GM12865 (cell line): Measurements from ENCODE around the gene IGFN1.
"Not testable (repeated sequence)": the region's sequence is repeated elsewhere in the genome, so short reads cannot be mapped to it uniquely, and the experiment has no call there.

ENCODE experiments used
- DNase-seq: peaks from one replicate; pipeline ENCODE4 v3.0.0; 2010; ENCODE audit warnings: low read depth
- H3K4me3 ChIP-seq: 2 replicates; pipeline ENCODE4 v1.5.1; 2011; ENCODE audit warnings: mild to moderate bottlenecking, low read depth, low read length, control low read depth
- TF ChIP-seq, protein P1 (sequence below): IDR thresholded peaks from 2 replicates; pipeline ENCODE4 v1.5.1; 2011; ENCODE audit warnings: low read length, control low read depth, low read depth, inconsistent platforms; ENCODE audit not compliant: insufficient read depth; ENCODE audit errors: missing control alignments

The IGFN1 gene

DNA sequence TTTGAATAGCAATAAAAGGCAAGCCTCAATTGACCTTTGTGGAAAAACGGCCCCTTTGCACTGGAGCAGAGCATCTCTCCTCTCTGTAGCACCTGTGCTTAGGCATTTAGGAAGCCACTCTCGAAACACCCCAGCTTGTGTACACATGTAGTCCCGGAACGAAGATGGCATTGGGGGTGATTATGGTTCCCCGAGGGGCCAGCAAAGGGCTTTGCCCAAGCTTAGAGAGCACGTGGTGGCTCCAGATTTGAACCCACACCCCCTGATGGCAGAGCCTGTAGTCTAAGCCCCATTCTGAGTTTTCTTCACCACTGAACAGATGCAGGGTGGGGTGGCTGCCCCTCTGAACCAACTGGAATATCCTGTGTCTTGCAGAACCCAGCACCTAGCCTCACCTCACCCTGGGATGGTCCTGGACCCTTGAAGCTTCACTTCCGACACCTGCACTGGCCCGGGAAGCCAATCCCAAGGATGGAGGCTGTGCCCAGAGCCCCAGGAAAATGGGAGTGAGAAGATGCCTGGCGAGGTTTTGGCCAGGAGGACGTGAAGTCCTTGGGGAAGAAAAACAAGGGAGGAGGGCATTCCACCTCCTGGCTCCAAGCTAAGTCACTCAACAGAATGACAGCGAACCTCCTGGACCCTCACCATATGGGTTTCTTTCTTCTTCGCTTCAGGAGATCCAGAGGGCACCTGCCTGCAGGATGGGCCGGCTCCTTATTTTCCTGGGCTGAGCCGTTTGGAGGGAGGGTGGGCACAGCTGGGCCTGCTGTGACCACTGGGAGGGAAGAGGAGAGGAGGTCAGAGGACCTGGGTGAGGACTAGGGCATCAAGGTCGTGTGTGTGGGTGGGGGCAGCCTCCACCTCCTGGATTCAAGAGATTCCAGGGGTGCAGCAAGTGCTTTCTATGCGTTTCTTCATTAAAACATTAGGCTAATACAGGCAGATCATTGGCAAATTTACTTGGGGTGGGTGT lies 37.7 kb downstream of the IGFN1 start:
- DNase-seq, result no peak
- TF ChIP-seq, protein P1, sequence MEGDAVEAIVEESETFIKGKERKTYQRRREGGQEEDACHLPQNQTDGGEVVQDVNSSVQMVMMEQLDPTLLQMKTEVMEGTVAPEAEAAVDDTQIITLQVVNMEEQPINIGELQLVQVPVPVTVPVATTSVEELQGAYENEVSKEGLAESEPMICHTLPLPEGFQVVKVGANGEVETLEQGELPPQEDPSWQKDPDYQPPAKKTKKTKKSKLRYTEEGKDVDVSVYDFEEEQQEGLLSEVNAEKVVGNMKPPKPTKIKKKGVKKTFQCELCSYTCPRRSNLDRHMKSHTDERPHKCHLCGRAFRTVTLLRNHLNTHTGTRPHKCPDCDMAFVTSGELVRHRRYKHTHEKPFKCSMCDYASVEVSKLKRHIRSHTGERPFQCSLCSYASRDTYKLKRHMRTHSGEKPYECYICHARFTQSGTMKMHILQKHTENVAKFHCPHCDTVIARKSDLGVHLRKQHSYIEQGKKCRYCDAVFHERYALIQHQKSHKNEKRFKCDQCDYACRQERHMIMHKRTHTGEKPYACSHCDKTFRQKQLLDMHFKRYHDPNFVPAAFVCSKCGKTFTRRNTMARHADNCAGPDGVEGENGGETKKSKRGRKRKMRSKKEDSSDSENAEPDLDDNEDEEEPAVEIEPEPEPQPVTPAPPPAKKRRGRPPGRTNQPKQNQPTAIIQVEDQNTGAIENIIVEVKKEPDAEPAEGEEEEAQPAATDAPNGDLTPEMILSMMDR, result no peak
- no peak overlapping the region for H3K4me3 ChIP-seq

DNA sequence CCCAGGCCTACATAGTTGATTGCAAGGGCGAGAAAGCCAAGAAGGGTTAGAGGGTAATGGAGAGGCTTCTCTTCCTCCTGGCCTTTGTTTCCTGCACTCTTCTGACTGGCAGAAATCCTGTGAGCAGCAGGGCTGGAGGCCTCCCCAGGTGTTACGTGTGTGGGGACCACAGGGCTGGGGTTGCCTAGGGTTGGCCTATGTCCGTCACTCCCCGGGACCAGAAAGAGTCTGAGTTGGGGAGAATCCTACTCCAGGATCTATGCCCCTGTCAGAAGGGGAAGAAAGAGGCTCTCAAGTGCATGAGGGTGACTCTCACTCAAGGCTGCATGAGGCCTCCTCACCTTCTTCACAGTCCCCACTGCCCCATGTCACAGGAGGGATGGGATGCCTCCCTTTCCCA lies 38.5 kb downstream of the IGFN1 start:
- H3K4me3 ChIP-seq, result no peak overlapping the region
- TF ChIP-seq, protein P1, result no peak
- DNase-seq, result no peak

DNA sequence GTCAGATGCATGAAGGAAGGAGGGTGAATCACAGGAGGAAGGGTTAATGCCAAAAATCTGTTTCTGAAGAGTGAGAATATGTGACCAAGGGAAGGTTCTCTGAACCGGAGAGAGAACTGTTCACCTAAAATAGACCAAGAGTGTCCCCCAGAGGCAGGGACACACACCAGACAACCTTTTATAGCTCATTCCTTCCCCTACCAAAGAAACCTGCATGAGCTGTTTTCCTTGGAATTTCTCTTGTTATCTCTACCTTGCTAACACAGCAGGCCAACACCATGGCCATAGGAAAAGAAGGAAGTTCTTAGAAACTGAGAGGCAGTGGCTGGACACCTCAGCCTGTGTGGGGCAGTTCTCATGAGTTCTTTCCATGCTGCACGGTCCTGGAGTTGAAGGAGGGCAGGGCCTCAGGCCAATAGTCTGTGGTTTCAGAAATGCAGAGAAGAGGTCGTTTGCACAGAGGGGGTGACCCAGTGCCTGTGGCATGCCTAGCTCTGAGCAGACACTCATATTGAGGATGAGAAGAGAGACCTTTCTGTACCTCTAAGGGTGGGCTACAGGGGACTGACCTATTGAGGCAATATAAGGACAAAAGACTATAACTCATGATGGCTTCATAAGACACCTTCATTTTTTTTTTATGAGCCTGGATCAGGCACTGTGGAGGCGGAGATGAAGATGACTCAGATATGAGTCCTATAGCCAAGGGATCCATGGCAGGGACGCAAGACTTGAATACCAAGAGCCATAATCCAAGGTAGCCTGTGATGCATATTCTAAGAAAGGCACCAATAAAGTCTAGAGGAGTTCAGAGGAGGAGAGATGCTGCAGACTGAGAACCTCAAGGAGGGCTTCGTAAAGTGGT lies 39.4 kb downstream of the IGFN1 start:
- TF ChIP-seq, protein P1, result no peak
- DNase-seq, result no peak
- H3K4me3 ChIP-seq, result no peak overlapping the region

DNA sequence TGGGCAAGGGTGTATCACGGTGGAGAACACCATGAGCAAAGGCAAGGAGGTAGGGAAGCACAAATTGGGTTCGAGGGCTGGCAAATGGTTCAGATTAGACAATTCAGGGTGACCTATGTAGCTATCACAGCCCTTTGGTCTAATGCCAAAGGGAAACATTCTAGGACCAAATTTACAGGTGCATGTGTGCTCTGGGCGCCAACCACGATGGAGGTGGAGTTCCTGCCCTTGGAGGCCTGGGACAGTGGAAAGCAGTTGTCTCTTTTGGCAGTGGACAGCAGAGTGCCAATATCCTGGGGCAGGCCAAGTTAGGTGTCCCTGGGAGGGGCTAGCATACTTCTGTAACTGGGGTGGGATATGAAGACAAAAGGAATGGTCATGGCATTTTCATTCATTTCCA lies 40.1 kb downstream of the IGFN1 start:
- no peak overlapping the region for H3K4me3 ChIP-seq
- no peak for DNase-seq
- TF ChIP-seq, protein P1, result no peak

DNA sequence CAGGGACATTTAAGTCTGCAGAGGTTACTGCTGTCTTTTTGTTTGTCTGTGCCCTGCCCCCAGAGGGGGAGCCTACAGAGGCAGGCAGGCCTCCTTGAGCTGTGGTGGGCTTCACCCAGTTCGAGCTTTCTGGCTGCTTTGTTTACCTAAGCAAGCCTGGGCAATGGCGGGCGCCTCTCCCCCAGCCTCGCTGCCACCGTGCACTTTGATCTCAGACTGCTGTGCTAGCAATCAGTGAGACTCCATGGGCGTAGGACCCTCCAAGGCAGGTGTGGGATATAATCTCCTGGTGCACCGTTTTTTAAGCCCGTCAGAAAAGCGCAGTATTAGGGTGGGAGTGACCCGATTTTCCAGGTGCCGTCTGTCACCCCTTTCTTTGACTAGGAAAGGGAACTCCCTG lies 49.0 kb downstream of the IGFN1 start:
- not testable (repeated sequence) for DNase-seq, H3K4me3 ChIP-seq

DNA sequence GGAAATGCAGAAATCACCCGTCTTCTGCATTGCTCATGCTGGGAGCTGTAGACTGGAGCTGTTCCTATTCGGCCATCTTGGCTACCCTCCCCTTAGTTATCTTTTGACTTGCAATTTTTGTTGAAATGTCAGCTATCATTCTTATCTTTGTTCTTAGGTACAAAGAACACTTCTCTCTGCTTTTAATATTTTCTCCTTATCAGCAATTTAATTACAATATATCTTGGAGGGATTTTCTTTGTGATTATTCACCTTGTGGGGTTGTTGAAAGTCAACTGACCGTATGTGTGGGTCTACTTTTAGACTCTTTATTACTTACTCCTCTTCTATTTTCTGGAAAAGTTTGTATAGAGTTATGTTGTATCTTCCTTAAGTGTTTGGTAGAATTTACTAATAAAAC lies 49.5 kb downstream of the IGFN1 start:
- no peak overlapping the region for H3K4me3 ChIP-seq
- TF ChIP-seq, protein P1, result no peak
- no peak for DNase-seq

DNA sequence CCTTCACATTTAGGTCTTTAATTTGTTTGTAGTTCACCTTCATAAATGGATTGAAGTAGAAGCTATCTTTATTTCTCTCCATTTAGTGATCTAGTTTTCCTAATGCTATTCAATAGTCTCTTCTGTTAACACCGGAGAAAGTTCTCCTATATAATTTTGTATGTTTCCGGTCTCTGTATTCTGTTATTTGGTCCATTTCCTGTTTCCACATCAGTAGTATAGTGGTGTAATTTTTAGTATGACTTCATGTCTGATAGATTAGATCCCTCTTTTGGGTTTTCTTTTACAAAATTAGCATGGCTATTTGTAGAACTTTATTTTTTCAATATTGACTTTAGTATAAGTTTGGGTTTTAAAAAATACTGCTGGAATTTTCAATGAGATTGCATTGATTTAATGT lies 51.1 kb downstream of the IGFN1 start:
- no peak for DNase-seq
- H3K4me3 ChIP-seq, result no peak overlapping the region
- TF ChIP-seq, protein P1, result no peak
